GM21390 (cell line): ENCODE data around the gene B3GALT6.
A peak's percentile ranks its signal among the peaks of the same experiment; 100 is the strongest.
"Not testable (repeated sequence)": the region's sequence is repeated elsewhere in the genome, so short reads cannot be mapped to it uniquely, and the experiment has no call there.

ENCODE experiments used
- ATAC-seq: cut with Tn5 transposase; IDR thresholded peaks from one replicate; pipeline ENCODE4 v1.9.1; 2021; ENCODE audit not compliant: unreplicated experiment

The B3GALT6 gene

GRCh38 chr1:1232208-1232795 is at the start of gene B3GALT6:
Gene B3GALT6 (plus strand): TSS chr1:1232237. CDS start chr1:1232279, 42 bp downstream.
- peak; percentile 1 for ATAC-seq

- ATAC-seq: no peak
These were observed 49.4 kb upstream of the B3GALT6 start for GRCh38 chr1:1182491-1183220.

GRCh38 chr1:1183221-1183747 is 48.8 kb upstream of the B3GALT6 start:
- ATAC-seq: no peak

GRCh38 chr1:1183833-1184775 is 47.9 kb upstream of the B3GALT6 start:
- ATAC-seq: no peak

- ATAC-seq: no peak
These were observed 46.8 kb upstream of the B3GALT6 start for GRCh38 chr1:1185101-1185765.

GRCh38 chr1:1187938-1188337 is 44.1 kb upstream of the B3GALT6 start:
- ATAC-seq: no peak

GRCh38 chr1:1189111-1189510 is 42.9 kb upstream of the B3GALT6 start:
- ATAC-seq: no peak

- ATAC-seq: no peak
These were observed 40.3 kb upstream of the B3GALT6 start for GRCh38 chr1:1191734-1192133.

- no peak for ATAC-seq
These were observed 37.3 kb upstream of the B3GALT6 start for GRCh38 chr1:1194723-1195122.

- ATAC-seq: not testable (repeated sequence)
These were observed 36.3 kb upstream of the B3GALT6 start for GRCh38 chr1:1195726-1196125.

GRCh38 chr1:1196431-1197187 is 35.4 kb upstream of the B3GALT6 start:
- no peak for ATAC-seq

- no peak for ATAC-seq
These were observed 34.9 kb upstream of the B3GALT6 start for GRCh38 chr1:1197188-1197500.

- ATAC-seq: no peak
These were observed 34.2 kb upstream of the B3GALT6 start for GRCh38 chr1:1197551-1198422.

- no peak for ATAC-seq
These were observed 33.5 kb upstream of the B3GALT6 start for GRCh38 chr1:1198423-1199140.

- ATAC-seq: no peak
These were observed 32.7 kb upstream of the B3GALT6 start for GRCh38 chr1:1199141-1199960.

- no peak for ATAC-seq
These were observed 31.8 kb upstream of the B3GALT6 start for GRCh38 chr1:1199961-1200875.
